ENCODE results near the gene DNAJC28.

GRCh38 chr21:33487996-33488395 is 3.5 kb downstream of the DNAJC28 start:
- TF ChIP-seq CTCF (IDR thresholded peaks at IDR 0.05) (no peak), EZH2 (IDR thresholded peaks at IDR 0.05; ENCODE audit: borderline replicate concordance, insufficient read depth, low read depth, low read length, poor library complexity, severe bottlenecking) (no peak)
